WI38 (cell line): ENCODE data around the gene PPFIA3.
A peak's percentile ranks its signal among the peaks of the same experiment; 100 is the strongest.

Source experiments
- H3K4me3 ChIP-seq: 2 replicates; pipeline ENCODE4 v1.5.1; 2011; ENCODE audit warnings: low read depth, mild to moderate bottlenecking, control low read depth, low read length
- TF ChIP-seq, protein P1 (sequence below): IDR thresholded peaks from 2 replicates; pipeline ENCODE4 v1.5.1; 2012; ENCODE audit warnings: low read depth, mild to moderate bottlenecking, control low read depth, low read length

PPFIA3 gene

DNA sequence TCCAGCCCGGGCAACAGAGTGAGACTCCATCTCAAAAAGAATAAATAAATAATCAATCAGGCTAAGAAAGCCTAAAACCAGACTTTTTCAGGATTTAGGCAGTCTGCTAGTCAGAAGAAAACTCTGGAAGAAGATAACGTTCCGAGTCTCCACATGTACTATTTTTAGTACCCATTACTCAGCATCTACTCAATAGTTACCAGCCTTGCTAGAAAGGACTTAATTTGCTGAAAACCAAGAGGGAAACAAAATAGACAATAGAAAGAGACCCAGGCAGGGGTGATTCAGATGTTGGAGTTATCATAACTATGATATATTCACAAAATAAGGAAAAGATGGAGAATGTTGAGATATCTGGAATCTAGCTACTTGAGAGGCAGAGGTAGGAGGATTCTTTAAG lies 8.8 kb upstream of the PPFIA3 start:
- TF ChIP-seq, protein P1, sequence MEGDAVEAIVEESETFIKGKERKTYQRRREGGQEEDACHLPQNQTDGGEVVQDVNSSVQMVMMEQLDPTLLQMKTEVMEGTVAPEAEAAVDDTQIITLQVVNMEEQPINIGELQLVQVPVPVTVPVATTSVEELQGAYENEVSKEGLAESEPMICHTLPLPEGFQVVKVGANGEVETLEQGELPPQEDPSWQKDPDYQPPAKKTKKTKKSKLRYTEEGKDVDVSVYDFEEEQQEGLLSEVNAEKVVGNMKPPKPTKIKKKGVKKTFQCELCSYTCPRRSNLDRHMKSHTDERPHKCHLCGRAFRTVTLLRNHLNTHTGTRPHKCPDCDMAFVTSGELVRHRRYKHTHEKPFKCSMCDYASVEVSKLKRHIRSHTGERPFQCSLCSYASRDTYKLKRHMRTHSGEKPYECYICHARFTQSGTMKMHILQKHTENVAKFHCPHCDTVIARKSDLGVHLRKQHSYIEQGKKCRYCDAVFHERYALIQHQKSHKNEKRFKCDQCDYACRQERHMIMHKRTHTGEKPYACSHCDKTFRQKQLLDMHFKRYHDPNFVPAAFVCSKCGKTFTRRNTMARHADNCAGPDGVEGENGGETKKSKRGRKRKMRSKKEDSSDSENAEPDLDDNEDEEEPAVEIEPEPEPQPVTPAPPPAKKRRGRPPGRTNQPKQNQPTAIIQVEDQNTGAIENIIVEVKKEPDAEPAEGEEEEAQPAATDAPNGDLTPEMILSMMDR: no peak
- no peak overlapping the region for H3K4me3 ChIP-seq

DNA sequence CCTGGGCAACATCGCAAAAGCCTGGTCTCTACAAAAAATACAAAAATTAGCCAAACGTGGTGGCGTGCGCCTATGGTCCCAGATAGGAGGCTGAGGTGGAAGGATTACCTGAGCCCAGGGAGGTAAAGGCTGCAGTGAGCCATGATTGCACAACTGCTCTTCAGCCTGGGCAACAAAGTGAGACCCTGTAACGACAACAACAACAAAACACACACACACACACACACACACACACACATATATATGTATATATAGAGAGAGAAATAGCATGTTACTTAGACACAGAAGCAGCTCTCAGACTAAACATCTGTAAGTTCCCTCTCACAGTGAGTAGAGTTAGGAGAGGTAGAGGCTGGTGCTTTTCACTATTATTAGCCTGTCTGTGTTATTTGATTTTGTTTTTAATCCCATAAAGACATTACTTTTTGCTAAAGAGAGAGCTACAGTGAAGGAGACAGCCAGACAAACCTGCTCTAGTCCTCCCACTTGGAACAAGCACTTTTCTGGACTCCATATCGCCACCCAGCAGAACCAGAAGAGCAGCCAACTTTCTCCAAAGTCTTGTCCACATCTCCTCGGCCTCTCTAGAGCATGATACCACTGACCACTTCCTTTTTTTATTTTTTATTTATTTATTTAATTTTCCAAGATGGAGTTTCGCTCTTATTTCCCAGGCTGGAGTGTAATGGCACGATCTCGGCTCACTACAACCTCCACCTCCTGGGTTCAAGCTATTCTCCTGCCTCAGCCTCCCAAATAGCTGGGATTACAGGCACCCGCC lies 7.9 kb upstream of the PPFIA3 start:
- H3K4me3 ChIP-seq: no peak overlapping the region
- TF ChIP-seq, protein P1: no peak

DNA sequence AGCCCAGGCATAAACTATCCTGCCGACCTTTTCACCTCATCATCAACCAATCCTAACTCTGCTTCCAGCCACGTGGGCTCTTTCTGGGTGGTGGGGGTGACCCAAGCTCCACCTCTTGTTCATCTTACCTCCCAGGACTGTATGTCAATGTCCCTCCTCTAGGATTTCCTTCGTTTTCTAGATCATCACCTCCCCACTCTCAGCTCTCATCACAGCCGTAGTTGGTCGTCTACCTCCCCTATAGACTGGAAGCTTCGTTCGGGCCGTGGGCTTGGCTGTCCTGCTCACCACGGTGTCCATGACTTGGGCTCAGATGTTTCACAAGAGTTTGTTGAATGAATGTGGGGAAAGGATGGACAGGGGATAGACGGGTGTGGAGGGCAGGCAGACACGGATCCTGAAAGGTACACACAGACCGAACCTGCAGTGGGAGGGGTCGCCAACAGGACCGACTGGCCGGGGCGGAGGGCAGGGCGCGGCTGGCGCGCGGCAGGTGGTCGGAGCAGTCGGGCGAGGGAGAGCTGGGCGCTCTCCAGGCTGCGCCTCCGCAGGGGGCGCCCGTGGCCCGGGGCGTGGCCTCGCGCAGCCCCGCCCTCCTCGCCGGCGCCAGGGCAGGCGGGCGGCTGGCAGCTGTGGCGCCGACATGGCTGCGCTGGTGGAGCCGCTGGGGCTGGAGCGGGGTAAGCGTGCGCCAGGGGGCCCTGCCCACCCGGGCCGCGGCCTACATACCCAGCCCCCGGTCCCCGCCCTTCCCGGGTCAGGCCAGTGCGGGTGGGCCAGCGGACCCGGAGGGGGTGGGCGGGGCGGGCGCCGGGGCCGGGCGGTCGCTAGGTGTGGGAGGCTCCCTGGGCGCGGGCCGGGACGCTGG lies 5.3 kb upstream of the PPFIA3 start, which contains the start of gene LIN7B:
Gene LIN7B (plus strand): TSS at position 609 of the 868 bp plus-strand sequence. CDS start 35 bp downstream, at position 644.
- TF ChIP-seq, protein P1: 0 out of 2 replicates have a peak, but pooled peaks have one; percentile 21
- H3K4me3 ChIP-seq: peak within 1 kb of the TSS; percentile 66

DNA sequence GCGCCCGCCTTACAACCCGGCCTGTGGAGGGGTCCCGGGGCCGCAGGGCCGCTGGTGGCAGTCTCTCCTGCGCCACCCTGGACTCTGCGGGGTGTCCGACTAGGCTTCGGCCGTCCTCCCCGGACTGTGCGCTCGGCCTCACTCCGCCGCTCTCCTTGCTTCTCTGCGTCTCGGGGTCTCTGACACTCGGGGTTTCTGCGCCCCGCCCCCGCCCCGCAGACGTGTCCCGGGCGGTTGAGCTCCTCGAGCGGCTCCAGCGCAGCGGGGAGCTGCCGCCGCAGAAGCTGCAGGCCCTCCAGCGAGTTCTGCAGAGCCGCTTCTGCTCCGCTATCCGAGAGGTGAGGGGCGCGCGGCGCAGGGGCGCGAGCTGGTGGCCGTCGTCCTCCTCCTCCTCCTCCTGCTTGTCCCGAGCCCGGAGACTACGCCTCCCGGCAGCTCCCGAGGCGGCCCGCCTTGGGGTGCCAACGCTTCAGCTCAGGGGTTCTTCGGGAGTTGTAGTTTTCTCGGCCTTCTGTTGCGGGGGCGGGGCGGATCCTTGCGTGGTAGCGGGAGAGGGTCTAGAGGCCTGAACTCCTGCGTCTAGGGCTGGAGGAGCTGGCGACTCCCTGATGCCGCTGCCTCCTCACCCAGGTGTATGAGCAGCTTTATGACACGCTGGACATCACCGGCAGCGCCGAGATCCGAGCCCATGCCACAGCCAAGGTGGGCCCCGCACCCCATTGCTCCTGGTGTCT lies 4.5 kb upstream of the PPFIA3 start:
- TF ChIP-seq, protein P1: no peak
- peak overlapping the region; percentile 66 for H3K4me3 ChIP-seq

DNA sequence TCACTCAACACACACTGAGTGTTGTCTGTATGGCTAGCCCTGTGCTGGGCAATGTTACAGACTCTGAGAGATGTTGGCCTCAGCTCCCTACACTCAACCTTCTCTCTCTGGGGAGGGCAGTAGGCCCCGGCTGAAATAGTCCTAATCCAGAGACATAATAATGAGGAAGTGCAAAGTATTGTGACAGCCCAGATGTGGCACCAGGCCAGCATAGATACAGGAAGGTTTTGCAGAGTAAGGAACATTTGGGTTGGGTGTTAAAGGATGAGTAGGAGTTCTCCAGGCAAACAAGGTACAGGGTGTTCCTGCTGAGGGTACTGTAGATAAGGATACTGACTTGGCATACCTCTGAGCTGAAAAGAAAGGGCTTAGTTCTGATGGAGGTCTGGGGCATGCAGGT lies 2.8 kb upstream of the PPFIA3 start:
- TF ChIP-seq, protein P1: no peak
- no peak overlapping the region for H3K4me3 ChIP-seq

DNA sequence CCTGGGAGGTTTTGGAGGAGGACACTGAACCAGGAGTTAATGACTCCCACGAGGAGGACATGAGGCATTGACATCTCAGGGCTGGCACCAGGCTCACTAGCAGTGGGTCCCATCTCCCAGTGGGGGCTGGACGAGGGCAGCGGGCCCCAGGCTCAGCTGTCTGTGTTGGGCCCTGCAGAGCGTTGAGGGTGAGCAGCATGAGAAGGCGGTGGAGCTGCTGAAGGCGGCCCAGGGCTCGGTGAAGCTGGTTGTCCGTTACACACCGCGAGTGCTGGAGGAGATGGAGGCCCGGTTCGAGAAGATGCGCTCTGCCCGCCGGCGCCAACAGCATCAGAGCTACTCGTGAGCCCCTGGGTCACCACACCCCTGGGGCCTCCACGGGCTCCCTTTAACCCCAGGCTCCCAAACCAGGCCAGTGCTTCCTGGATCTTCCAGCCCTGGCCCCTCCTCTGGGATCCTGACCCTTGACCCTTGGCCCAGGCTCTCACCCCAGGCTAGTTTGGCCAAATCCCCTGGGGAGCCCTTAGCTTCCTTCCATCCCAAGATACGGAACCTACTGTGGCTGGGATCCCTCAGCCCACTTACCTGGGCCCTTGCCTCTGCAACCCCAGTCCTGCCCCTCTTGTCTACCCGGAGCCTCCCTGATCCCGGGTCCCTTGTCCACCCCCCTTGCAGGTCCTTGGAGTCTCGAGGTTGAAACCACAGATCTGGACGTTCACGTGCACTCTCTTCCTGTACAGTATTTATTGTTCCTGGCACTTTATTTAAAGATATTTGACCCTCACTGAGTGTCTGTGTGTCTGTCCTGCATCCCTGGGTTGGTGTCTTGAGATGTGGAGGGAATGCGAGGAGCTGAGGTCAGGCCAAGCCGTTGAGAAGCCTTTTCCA lies 1.4 kb upstream of the PPFIA3 start:
- TF ChIP-seq, protein P1: no peak
- H3K4me3 ChIP-seq: peak overlapping the region; percentile 66
